Measurements from ENCODE around the gene DNAJC22.
"Not testable (repeated sequence)": the region's sequence is repeated elsewhere in the genome, so short reads cannot be mapped to it uniquely, and the experiment has no call there.

Gene DNAJC22

DNA sequence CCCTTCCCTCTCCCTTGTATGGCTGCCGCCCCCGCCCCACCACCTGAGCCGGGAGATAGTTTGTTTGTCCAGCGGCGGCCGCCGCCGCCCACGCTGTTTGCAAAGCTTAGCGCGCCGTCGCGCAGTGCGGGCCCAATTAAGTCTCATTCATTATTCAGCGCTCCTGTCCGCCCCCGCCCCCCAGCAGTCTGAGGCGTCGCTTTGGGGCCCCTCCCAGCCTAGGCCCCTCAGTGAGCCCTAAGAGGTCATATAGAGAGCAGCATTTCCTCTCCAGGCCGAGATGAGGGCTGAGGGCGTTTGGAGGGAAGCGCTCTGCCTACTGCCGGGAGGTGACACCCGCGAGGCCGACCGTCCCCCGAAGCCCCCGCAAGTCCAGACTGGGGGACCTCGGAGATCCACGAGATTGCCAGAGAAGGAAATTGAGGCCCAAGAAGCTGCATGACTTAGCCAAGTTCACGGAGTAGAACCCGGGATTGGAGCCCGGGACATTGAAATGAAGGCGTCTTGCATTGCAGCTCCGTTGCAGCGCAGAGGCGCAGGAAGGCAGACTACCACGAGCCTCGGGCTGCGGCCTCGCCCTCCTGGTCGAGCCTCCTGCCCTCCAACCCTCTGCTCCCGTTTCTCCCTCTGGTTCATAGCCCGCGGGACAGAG lies at the start of gene DNAJC22:
TSS of gene DNAJC22 (plus strand) at position 230 of the 652 bp plus-strand sequence. CDS start 1,985 bp downstream, outside the sequence.
- DNase-seq = peak; percentile 65 to 80

DNA sequence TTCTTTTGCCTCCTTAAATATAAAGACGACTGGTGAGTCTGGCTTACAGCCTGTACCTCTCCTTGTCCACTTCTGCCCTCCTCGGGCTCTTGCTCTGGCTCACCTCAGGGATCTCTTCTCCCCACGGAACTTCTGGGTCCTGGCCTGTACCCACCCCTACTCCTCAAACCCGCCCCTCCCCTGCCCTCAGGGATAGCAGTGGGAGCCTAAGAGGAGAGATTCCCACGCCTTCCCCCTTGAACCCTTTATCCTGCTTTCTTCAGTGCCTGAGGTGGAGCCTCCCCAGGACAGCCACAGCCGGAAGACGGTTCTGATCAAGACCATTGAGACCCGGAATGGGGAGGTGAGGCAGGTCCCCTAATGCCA lies 49.0 kb upstream of the DNAJC22 start:
- no peak for DNase-seq

DNA sequence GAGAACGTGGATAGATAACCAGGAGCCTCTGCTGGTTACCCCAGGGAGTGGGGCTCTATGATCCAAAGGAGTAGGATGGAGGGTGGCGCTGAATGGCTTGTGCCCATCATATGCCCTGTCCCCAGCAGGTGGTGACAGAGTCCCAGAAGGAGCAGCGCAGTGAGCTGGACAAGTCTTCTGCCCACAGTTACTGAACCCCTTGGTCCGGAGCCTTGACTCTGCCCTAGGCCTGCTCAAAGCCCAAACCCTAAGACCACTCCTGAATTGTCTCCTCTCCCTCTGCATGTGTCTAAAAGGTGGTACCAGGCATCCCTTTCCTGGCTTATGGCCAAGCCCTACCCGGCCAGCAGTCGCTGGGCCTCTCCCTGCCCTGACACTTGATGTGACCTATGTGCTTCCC lies 48.5 kb upstream of the DNAJC22 start:
- DNase-seq = no peak

DNA sequence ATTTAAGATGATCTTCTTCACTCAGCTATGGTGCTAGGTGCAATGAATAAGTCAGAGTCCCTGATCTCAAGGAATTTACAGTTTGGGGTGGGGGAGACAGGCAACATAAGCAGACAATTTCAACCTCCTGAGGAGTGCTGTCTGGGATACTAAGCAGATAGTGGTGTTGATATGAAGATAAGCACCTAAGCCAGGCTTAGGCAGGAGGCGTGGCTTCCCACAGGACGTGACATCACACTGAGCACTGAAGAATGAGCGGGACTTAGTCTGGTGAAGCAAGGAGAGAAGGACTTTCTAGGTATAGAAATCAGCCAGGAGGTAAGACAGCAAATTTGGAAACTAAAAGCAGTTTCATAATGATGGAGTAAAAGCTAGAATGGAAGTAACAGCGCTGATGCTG lies 44.9 kb upstream of the DNAJC22 start:
- DNase-seq = no peak

DNA sequence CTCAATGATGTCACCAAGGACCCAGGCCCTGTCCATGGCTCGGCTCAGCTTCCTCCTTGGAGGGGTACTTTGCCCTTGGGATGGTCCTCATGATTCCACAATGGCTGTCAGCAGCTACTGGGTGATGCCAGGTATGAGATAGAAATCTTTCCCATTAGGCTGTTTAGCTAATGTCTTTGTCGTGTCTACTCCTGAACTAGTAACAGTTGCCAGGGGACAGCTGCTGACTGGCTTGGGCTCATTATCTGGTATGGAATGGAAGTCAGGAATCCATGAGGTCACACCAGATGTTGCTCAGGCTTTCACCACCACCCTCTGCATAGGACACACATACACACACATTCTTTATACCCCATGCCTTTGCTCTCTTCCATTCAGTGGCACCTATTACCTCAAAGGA lies 42.5 kb upstream of the DNAJC22 start:
- no peak for DNase-seq

DNA sequence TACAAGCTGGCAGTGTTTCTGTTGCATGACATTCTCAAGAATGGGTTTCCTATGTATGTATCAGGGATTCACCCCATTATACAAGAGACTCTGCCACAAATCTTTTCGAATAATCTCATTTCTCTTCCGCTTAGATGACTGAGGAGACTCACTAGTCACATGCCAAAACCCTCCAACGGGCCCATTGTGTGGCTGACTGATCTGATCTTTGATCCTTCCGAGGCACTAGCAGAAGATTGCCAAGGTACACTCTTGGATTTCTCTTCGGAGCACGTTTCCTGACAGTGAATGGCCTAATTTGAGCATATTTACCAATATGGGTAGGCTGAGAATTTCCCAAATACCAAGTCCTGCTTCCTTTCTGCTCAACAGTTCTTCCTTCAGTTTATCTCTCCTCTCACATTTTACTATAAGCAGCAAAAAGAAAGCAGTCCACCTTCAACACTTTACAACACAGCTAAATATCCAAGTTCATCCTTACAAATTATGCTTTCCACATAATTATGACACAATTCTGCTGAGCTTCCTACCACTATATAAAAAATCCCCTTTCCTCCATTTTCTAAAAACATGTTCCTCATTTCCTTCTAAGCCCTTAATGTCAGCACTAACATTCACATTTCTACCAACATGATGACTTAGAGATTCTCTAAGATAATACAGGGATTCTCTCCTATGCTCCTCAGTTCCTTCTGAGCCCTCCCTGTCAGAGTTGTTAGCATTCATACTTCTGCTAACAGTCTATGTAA lies 40.8 kb upstream of the DNAJC22 start:
- DNase-seq = no peak

DNA sequence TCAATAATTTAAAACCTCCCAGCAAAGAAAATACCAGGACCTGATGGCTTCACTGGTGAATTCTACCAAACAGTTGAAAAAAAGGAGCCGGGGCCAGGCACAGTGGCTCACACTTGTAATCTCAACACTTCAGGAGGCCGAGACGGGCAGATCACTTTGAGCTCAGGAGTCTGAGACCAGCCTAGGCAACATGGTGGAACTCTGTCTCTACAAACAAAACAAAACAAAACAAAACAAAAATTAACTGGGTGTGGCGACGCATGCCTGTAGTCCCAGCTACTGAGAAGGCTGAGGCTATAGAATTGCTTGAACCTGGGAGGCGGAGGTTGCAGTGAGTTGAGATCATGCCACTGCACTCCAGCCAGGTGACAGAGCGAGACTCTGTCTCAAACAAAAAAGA lies 37.3 kb upstream of the DNAJC22 start:
- no peak for DNase-seq

DNA sequence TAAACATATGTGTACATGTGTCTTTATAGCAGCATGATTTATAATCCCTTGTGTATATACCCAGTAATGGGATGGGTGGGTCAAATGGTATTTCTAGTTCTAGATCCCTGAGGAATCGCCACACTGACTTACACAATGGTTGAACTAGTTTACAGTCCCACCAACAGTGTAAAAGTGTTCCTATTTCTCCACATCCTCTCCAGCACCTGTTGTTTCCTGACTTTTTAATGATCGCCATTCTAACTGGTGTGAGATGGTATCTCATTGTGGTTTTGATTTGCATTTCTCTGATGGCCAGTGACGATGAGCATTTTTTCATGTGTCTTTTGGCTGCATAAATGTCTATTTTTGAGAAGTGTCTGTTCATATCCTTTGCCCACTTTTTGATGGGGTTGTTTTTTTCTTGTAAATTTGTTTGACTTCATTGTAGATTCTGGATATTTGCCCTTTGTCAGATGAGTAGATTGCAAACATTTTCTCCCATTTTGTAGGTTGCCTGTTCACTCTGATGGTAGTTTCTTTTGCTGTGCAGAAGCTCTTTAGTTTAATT lies 36.2 kb upstream of the DNAJC22 start:
- DNase-seq = not testable (repeated sequence)

DNA sequence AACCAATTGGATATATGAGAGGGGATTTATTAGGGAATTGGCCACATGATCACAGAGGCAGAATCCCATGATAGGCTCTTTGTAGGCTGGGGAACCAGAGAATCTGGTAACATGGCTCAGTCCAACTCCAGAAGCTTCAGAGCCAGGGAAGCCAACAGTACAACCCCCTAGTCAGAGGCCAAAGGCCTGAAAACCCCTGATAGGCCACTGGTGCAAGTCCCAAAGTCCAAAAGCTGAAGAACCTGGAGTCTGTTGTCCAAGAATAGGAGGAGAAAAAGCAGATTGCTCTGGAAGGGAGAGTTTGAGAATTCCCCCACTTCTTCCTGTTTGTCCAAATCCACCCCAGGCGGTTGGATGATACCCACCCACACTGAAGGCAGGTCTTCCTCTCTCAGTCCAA lies 31.9 kb upstream of the DNAJC22 start:
- no peak for DNase-seq

DNA sequence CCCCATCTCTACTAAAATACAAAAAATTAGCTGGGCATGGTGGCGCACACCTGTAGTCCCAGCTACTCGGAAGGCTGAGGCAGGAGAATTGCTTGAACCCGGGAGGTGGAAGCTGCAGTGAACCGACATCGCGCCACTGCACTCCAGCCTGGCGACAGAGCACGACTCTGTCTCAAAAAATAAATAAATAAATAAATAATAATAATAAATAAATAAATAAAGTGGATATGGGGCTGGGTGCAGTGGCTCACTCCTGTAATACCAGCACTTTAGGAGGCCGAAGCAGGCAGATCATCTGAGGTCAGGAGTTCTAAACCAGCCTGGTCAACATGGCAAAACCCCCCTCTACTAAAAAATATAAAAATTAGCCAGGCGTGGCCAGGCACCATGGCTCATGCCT lies 29.6 kb upstream of the DNAJC22 start:
- DNase-seq = not testable (repeated sequence)

DNA sequence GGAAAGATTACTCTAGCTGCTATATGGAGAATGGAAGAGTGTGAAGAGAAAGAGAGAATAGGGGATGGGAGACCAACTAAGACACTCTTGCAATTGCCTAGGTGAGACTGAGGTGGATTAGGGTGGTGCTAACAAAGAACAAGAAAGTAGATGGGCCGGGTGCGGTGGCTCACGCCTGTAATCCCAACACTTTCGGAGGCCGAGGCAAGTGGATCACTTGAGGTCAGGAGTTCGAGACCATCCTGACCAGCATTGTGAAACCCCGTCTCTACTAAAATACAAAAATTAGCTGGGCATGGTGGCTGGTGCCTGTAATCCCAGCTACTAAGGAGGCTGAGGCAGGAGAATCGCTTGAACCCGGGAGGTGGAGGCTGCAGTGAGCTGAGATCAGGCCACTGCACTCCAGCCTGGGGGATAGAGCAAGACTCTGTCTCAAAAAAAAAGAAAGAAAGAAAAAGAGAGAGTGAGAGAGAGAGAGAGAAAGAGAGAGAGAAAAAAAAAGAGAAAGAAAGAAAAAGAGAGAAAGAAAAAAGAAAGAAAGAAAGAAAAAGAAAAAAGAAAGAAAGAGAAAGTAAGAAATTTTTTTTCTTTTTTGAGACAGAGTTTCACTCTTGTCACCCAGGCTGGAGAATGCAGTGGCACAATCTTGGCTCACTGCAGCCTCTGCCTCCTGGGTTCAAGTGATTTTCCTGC lies 26.1 kb upstream of the DNAJC22 start:
- DNase-seq = not testable (repeated sequence)

DNA sequence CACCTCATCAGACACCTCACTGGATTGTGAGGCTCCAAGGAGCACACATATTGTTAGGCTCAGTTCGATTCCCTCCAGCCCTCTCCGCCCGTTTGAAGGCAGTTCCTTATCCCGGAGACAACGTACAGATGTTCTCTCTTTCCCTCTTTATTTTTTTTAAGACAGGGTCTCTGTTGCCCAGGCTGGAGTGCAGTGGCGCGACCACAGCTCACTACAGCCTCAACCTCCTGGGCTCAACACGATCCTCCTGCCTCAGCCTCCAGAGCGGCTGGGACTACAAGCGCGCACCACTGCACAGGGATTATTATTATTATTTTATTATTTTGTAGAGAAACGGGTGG lies 24.4 kb upstream of the DNAJC22 start:
- DNase-seq = no peak

DNA sequence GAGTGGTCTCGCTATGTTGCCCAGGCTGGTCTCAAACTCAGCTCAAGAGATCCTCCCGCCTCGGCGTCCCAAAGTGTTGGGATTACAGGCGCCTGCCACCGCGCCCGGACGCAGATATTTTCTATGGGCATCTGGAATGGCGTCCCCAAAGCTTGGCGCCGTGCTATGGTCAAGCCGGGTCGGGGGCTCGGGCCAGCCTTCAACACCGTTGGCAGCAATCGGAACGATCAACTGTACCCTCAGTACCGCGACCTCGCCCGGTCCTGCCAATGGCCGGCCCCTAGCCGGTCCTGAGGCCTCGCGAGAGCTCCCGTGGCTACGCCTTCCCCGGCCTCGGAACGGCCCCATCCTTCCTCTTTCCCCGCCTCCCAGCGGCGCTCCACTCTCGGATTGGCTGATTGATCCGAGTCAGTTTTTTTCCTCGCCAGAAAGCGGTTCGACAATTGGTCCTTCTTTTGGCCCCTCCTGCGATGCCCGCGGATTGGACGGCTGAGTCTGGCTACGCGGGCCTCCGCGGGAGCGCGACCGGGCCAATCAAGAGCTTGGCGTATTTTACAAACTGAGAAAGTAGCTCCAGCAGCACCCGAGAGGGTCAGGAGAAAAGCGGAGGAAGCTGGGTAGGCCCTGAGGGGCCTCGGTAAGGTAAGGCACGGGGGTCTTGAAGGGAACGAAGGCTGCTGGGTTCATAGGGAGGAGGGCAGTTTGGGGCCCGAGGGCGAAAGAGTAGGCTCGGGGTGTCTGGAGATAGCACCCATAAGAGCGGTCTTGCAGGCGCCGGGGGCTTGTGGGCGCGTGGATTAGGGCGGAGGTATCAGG lies 23.8 kb upstream of the DNAJC22 start, which contains the start of gene TROAP:
TSS of gene TROAP (plus strand) at position 548 of the 816 bp plus-strand sequence. CDS start 354 bp downstream, outside the sequence.
- DNase-seq = peak; percentile 97

DNA sequence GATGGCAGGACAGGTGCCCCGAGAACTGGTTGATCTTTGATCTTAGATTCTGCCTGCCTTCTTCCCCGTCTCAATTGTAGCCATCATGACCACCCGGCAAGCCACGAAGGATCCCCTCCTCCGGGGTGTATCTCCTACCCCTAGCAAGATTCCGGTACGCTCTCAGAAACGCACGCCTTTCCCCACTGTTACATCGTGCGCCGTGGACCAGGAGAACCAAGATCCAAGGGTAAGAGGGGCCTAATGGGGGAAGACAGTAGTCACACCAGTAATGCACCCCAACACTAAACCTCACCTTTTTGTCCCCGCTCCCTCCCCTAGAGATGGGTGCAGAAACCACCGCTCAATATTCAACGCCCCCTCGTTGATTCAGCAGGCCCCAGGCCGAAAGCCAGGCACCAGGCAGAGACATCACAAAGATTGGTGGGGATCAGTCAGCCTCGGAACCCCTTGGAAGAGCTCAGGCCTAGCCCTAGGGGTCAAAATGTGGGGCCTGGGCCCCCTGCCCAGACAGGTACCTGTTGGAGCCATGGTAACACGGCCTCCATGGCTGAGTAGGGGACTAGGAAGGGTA lies 23.1 kb upstream of the DNAJC22 start:
- no peak for DNase-seq

DNA sequence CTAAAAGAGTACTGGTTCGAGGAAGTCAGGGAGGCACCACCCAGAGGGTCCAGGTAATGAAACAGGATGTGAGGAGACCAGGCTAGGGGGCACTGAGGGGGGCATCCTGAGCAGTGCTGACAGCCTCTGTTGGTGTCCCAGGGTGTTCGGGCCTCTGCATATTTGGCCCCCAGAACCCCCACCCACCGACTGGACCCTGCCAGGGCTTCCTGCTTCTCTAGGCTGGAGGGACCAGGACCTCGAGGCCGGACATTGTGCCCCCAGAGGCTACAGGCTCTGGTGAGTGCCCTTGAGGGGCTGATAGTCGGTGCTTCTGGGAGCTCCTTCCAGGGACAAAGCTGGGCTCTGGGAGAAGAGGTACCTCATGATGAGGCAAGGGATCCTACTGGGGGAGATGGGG lies 21.1 kb upstream of the DNAJC22 start:
- no peak for DNase-seq

DNA sequence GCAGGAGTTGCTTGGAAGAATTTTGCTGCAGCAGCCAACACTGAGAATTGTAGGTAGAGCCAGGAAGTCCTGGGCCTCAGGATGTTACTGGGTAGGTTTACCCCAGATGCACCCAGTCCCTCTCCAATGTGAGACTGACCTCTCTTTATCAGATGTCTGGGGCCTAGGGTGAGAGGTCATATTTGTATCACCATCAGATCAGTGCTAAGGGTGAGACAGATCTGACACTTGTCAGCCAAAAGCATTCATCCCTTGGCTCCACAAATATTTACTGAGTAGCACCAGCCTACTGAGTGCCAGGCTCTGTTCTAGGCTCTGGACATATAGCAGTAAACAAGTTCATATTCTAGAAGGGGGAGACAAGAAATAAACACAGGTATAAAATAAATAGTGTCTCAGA lies 19.3 kb upstream of the DNAJC22 start:
- no peak for DNase-seq

DNA sequence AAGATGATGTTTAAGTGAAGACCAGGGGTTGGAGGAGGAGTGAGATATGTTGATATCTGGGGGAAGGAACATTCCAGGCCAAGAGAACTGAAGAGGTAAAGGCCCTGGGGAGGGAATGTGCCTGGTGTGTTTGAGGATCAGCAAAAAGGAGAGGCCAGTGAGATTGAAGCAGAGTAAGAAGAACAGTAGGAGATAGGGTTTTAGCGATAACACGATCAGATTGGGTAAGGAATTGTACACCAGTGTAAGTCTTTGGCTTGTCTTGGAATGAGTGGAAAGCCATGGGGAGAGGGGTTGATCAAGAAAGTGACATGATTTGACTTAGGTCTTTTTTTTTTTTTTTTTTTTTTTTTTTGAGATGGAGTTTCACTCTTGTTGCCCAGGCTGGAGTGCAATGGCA lies 18.8 kb upstream of the DNAJC22 start:
- no peak for DNase-seq

DNA sequence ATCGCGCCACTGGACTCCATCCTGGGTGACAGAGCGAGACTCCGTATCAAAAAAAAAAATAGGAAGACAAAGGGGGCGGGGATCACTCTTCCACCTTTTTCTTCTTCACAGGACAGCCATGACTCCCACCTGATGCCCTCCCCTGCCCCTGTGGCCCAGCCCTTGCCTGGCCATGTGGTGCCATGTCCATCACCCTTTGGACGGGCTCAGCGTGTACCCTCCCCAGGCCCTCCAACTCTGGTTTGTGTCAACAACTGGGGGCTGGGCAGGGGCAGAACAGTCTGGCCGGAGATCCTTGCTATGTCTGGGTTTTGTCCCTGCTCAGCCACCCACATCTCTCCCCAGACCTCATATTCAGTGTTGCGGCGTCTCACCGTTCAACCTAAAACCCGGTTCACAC lies 17.9 kb upstream of the DNAJC22 start:
- no peak for DNase-seq

DNA sequence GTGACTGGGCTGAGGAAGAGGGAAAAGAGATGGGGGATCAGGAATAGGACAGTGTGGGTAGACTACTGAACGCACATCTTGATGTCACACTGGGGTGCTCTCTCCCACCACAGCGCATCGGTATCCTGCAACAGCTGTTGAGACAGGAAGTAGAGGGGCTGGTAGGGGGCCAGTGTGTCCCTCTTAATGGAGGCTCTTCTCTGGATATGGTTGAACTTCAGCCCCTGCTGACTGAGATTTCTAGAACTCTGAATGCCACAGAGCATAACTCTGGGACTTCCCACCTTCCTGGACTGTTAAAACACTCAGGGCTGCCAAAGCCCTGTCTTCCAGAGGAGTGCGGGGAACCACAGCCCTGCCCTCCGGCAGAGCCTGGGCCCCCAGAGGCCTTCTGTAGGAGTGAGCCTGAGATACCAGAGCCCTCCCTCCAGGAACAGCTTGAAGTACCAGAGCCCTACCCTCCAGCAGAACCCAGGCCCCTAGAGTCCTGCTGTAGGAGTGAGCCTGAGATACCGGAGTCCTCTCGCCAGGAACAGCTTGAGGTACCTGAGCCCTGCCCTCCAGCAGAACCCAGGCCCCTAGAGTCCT lies 16.6 kb upstream of the DNAJC22 start:
- no peak for DNase-seq

DNA sequence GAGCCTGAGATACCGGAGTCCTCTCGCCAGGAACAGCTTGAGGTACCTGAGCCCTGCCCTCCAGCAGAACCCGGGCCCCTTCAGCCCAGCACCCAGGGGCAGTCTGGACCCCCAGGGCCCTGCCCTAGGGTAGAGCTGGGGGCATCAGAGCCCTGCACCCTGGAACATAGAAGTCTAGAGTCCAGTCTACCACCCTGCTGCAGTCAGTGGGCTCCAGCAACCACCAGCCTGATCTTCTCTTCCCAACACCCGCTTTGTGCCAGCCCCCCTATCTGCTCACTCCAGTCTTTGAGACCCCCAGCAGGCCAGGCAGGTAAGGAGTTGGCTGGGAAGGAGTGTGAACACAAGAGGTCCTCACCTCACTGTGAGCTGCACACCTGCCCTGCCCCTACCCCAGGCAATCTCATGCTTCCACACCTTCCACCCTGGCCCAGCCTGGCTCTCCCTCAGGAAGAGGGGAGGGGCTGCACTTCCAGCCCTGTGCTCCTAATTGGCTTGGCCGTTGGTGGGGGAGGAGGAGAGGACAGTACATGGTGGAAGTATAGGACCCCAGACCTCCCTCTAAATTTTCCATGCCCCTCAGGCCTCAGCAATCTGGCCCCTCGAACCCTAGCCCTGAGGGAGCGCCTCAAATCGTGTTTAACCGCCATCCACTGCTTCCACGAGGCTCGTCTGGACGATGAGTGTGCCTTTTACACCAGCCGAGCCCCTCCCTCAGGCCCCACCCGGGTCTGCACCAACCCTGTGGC lies 15.9 kb upstream of the DNAJC22 start:
- no peak for DNase-seq

All from NCI-H187 (cell line).